SK-N-SH (cell line): Measurements from ENCODE around the gene DAB2IP. TPM values are rescaled to one million over a fixed set of nuclear protein-coding genes. Genes with fewer than 3 reads are reported as not detected.

Source experiments
- CTCF ChIA-PET: fragments of 300-600, 350-600 bp; formaldehyde crosslinking; extraction: SDS; loops from one replicate; lab custom pipeline; 2021; lab: Yijun Ruan, JAX
- POLR2A ChIA-PET: fragments of 350-600 bp; sonication (Branson Sonifier 250); formaldehyde crosslinking; extraction: SDS; loops from one replicate; lab custom pipeline; 2020; ENCODE audit warnings: antibody characterized with exemption, inconsistent platforms; lab: Yijun Ruan, JAX
- DNase-seq: peaks from one replicate; pipeline ENCODE4 v3.0.0; 2012
- H2AFZ ChIP-seq: fragments of 200-600 bp; sonication (generic); 2 replicates; pipeline ENCODE4 v1.8.1; 2016; ENCODE audit warnings: antibody characterized with exemption, mild to moderate bottlenecking, low read depth
- H3F3A ChIP-seq: fragments of 200-600 bp; sonication (generic); replicated peaks from 2 replicates; pipeline ENCODE3; 2016; ENCODE audit warnings: antibody characterized with exemption, mild to moderate bottlenecking; ENCODE audit not compliant: insufficient read depth
- H3K27ac ChIP-seq, 2 experiments: fragments of 200-500 bp in 1 of 2; fragments of 200-600 bp in 1 of 2; sonication (Bioruptor generic) in 1 of 2; sonication (generic), shearing (Covaris generic) in 1 of 2; 2 replicates each; pipeline versions ENCODE4 v1.5.1 to v1.6.1; 2014 to 2016; ENCODE audit warnings: low read depth in 2 of 2, inconsistent platforms in 1 of 2, low read length in 1 of 2, mild to moderate bottlenecking in 1 of 2, mixed read lengths in 1 of 2
- H3K27me3 ChIP-seq: fragments of 200-600 bp; sonication (generic), shearing (Covaris generic); 2 replicates; pipeline ENCODE4 v1.6.1; 2016; ENCODE audit warnings: mixed run types; ENCODE audit not compliant: insufficient read depth
- H3K36me3 ChIP-seq, 2 experiments: fragments of 200-500 bp in 1 of 2; fragments of 200-600 bp in 1 of 2; sonication (Bioruptor generic) in 1 of 2; sonication (generic) in 1 of 2; replicated peaks in 1 of 2; 2 replicates each; pipeline versions ENCODE3 to v1.5.1; 2014 to 2016; ENCODE audit warnings: low read length in 1 of 2, mild to moderate bottlenecking in 1 of 2; ENCODE audit not compliant: insufficient read depth in 2 of 2, control insufficient read depth in 1 of 2
- H3K4me1 ChIP-seq, 2 experiments: fragments of 200-500 bp in 1 of 2; fragments of 200-600 bp in 1 of 2; sonication (Bioruptor generic) in 1 of 2; sonication (generic), shearing (Covaris generic) in 1 of 2; 2 replicates each; pipeline versions ENCODE4 v1.5.1 to v1.6.1; 2014 to 2016; ENCODE audit warnings: low read depth in 1 of 2, low read length in 1 of 2, mixed run types in 1 of 2; ENCODE audit not compliant: insufficient read depth in 2 of 2, control insufficient read depth in 1 of 2
- H3K4me2 ChIP-seq: fragments of 200-600 bp; sonication (generic), shearing (Covaris generic); 2 replicates; pipeline ENCODE4 v1.6.1; 2017; ENCODE audit warnings: mixed run types
- H3K4me3 ChIP-seq, 2 experiments: fragments of 200-500 bp in 1 of 2; fragments of 200-600 bp in 1 of 2; sonication (Bioruptor generic) in 1 of 2; sonication (generic), shearing (Covaris generic) in 1 of 2; 2 replicates each; pipeline versions ENCODE4 v1.5.1 to v1.8.1; 2014 to 2016; ENCODE audit warnings: low read depth in 2 of 2, inconsistent platforms in 1 of 2, low read length in 1 of 2, mild to moderate bottlenecking in 1 of 2, mixed read lengths in 1 of 2, moderate library complexity in 1 of 2
- H3K79me2 ChIP-seq: fragments of 200-600 bp; sonication (generic); 2 replicates; pipeline ENCODE4 v1.8.1; 2017; ENCODE audit warnings: mild to moderate bottlenecking; ENCODE audit not compliant: insufficient read depth
- H3K9ac ChIP-seq: fragments of 200-600 bp; sonication (generic); 2 replicates; pipeline ENCODE4 v1.6.1; 2017; ENCODE audit warnings: mixed run types
- H3K9me2 ChIP-seq: fragments of 200-600 bp; sonication (generic); 2 replicates; pipeline ENCODE4 v1.6.1; 2017; ENCODE audit warnings: mixed run types
- H3K9me3 ChIP-seq: fragments of 200-600 bp; sonication (generic); 2 replicates; pipeline ENCODE4 v1.6.1; 2017; ENCODE audit warnings: mixed run types, mild to moderate bottlenecking, moderate library complexity
- H4K20me1 ChIP-seq: fragments of 200-600 bp; sonication (generic); 2 replicates; pipeline ENCODE4 v1.6.1; 2017; ENCODE audit warnings: mild to moderate bottlenecking, mixed run types; ENCODE audit not compliant: insufficient read depth
- ELF1 ChIP-seq: IDR thresholded peaks from 2 replicates; pipeline ENCODE4 v1.4.0; 2012
- FOXJ3 ChIP-seq: sonication (generic); formaldehyde crosslinking; IDR thresholded peaks from 2 replicates; pipeline ENCODE4 v1.5.1; 2020; ENCODE audit warnings: mild to moderate bottlenecking, missing genetic modification reagents
- FOXM1 ChIP-seq: IDR thresholded peaks from 2 replicates; pipeline ENCODE4 v1.4.0; 2012; ENCODE audit warnings: low read depth, mild to moderate bottlenecking
- GABPA ChIP-seq: IDR thresholded peaks from 2 replicates; pipeline ENCODE4 v1.4.0; 2012; ENCODE audit warnings: low read depth, mild to moderate bottlenecking
- GATA2 ChIP-seq: sonication (generic); formaldehyde crosslinking; IDR thresholded peaks from 2 replicates; pipeline ENCODE4 v1.5.0; 2020; ENCODE audit warnings: mild to moderate bottlenecking, missing genetic modification reagents
- IRF3 ChIP-seq: fragments of 150-350 bp; IDR thresholded peaks from 2 replicates; pipeline ENCODE4 v1.6.1; 2016; ENCODE audit warnings: mild to moderate bottlenecking, low read depth, low read length
- JUND ChIP-seq: IDR thresholded peaks from 2 replicates; pipeline ENCODE4 v1.4.0; 2012
- MEF2A ChIP-seq: IDR thresholded peaks from 2 replicates; pipeline ENCODE4 v1.4.0; 2012; ENCODE audit warnings: low read depth, borderline replicate concordance
- MXI1 ChIP-seq: IDR thresholded peaks from 2 replicates; pipeline ENCODE4 v1.6.1; 2012; ENCODE audit warnings: mild to moderate bottlenecking, low read depth, low read length, improper control_type of control experiment
- NFIC ChIP-seq: IDR thresholded peaks from 2 replicates; pipeline ENCODE4 v1.4.0; 2012; ENCODE audit warnings: borderline replicate concordance
- POLR2AphosphoS5 ChIP-seq: IDR thresholded peaks from 2 replicates; pipeline ENCODE4 v1.6.1; 2012; ENCODE audit warnings: low read depth, low read length
- RAD21 ChIP-seq: IDR thresholded peaks from 2 replicates; pipeline ENCODE4 v1.6.1; 2012; ENCODE audit warnings: mild to moderate bottlenecking, low read length
- RCOR1 ChIP-seq: fragments of 150-350 bp; IDR thresholded peaks from 2 replicates; pipeline ENCODE4 v1.6.1; 2017; ENCODE audit warnings: antibody characterized with exemption, low read length
- REST ChIP-seq: IDR thresholded peaks from 2 replicates; pipeline ENCODE4 v1.6.1; 2012; ENCODE audit warnings: mild to moderate bottlenecking, low read depth, low read length, moderate library complexity
- TAF1 ChIP-seq: IDR thresholded peaks from 2 replicates; pipeline ENCODE4 v1.6.1; 2012; ENCODE audit warnings: low read depth, mild to moderate bottlenecking, low read length, moderate library complexity, borderline replicate concordance
- TCF12 ChIP-seq: IDR thresholded peaks from 2 replicates; pipeline ENCODE4 v1.4.0; 2012
- USF1 ChIP-seq: IDR thresholded peaks from 2 replicates; pipeline ENCODE4 v1.4.0; 2012; ENCODE audit warnings: low read depth, borderline replicate concordance
- USF2 ChIP-seq: fragments of 150-350 bp; IDR thresholded peaks from 2 replicates; pipeline ENCODE4 v1.6.1; 2017; ENCODE audit warnings: antibody characterized with exemption, low read length, low read depth, borderline replicate concordance
- YY1 ChIP-seq: IDR thresholded peaks from 2 replicates; pipeline ENCODE4 v1.4.0; 2012; ENCODE audit warnings: low read depth, mild to moderate bottlenecking
- WGBS: methylation state at CpG from one replicate; pipeline ENCODE4 v1.1.6; 2017; ENCODE audit warnings: low lambda C conversion rate; 5-methylcytosine and 5-hydroxymethylcytosine counted together
- polyA plus RNA-seq, 3 experiments: library from polyadenylated mRNA; depleted of rRNA; stranded (reverse); fragments of >200 nt; gene quantifications; 2 replicates each; pipeline ENCODE4 v1.2.3, GENCODE V29; 2012

The DAB2IP gene
- polyA plus RNA-seq, 1 of the 3 experiments (the other 2 are of a cell fraction): 21.4 TPM

GRCh38 chr9:121658166-121658565 is 6.7 kb downstream of the DAB2IP start:
- CTCF ChIA-PET: interaction anchor here (0.7 to 2.2 kb wide), 7 partner anchors 9 to 96 kb away, joined by 3 to 10 read pairs (median 3); no protein-coding TSS in a partner anchor
- H3K4me2 ChIP-seq: no peak overlapping the region
- DNase-seq: no peak

More at GRCh38 chr9:121658166-121658565, 6.7 kb downstream of the DAB2IP start:
- POLR2A ChIA-PET: no interaction called here
- Histone ChIP-seq H3K27ac (no peak overlapping the region), H3K9me3 (no peaks in the 10 kb centered on the region), H3K79me2 (no peaks in the 10 kb centered on the region), H2AFZ (no peak overlapping the region)
- no peak for TF ChIP-seq TAF1
- TF ChIP-seq TCF12: no peak
- TF ChIP-seq FOXM1: no peak
- no peak for TF ChIP-seq FOXJ3
- TF ChIP-seq YY1: no peak
- TF ChIP-seq ELF1: no peak
- no peak for TF ChIP-seq RAD21
- no peak for TF ChIP-seq GABPA
- TF ChIP-seq MEF2A: no peak
- TF ChIP-seq GATA2 (CRISPR knock-in tag): no peak
- no peak for TF ChIP-seq REST
- no peak for TF ChIP-seq USF1
- TF ChIP-seq NFIC: no peak
- no peak for TF ChIP-seq POLR2AphosphoS5
- no peak for TF ChIP-seq JUND
- TF ChIP-seq USF2: no peak
- TF ChIP-seq IRF3: no peak
- no peak for TF ChIP-seq MXI1
- no peak for TF ChIP-seq RCOR1
- TF ChIP-seq, all 33 proteins: peak for 0
- Histone ChIP-seq H3K9ac (no peak overlapping the region), H3K4me3 (no peak overlapping the region), H3K27me3 (no peaks in the 10 kb centered on the region), H3K4me1 (peaks cover 4 to 28% of the 10 kb centered on the region in 2 experiments; a peak in 1 of 4 replicates), H3K9me2 (no peaks in the 10 kb centered on the region), H3K36me3 (no peaks in the 10 kb centered on the region), H3F3A (no peaks in the 10 kb centered on the region), H4K20me1 (peaks cover 10% of the 10 kb centered on the region; the same call in 1 of the 2 replicates)
- 84% methylated on average over 12 of the region's 12 CpGs for WGBS
